T-helper 2 cell treated with Interferon-gamma antibody and Interleukin-4, amounts not matched to agents 5 μg/mL and 100 μg/mL, for 36 hours (primary cell): ENCODE results near the gene LYST.
"Not testable (repeated sequence)": the region's sequence is repeated elsewhere in the genome, so short reads cannot be mapped to it uniquely, and the experiment has no call there.

Experiments used
- DNase-seq: peaks from one replicate; pipeline ENCODE4 v3.0.0; 2021; ENCODE audit warnings: low spot score
- H3K27ac Mint-ChIP-seq: one replicate; pipeline ENCODE4 v1.8.0; 2021; ENCODE audit warnings: mild to moderate bottlenecking, mixed read lengths
- H3K27me3 Mint-ChIP-seq: one replicate; pipeline ENCODE4 v1.8.0; 2021; ENCODE audit warnings: low read depth, mixed read lengths
- H3K36me3 Mint-ChIP-seq: one replicate; pipeline ENCODE4 v1.8.0; 2021; ENCODE audit warnings: low read depth, mixed read lengths
- H3K4me1 Mint-ChIP-seq: one replicate; pipeline ENCODE4 v1.8.0; 2021; ENCODE audit warnings: low read depth, mixed read lengths
- H3K4me3 Mint-ChIP-seq: one replicate; pipeline ENCODE4 v1.8.0; 2022; ENCODE audit warnings: mild to moderate bottlenecking, moderate library complexity, mixed read lengths
- H3K9me3 Mint-ChIP-seq: one replicate; pipeline ENCODE4 v1.8.0; 2021; ENCODE audit warnings: mixed read lengths

LYST gene

GRCh38 chr1:235648407-235648907, 218.2 kb downstream of the LYST start:
- Mint-ChIP-seq H3K27ac (no peak overlapping the region), H3K4me3 (peak overlapping the region; percentile 83), H3K4me1 (peaks cover 10% of the 10 kb centered on the region), H3K36me3 (peaks cover 2% of the 10 kb centered on the region), H3K27me3 (peaks cover 64% of the 10 kb centered on the region), H3K9me3 (no peaks in the 10 kb centered on the region)
- no peak for DNase-seq

- Mint-ChIP-seq H3K27me3 (peaks cover 55% of the 10 kb centered on the region), H3K4me1 (peaks cover 19% of the 10 kb centered on the region)
- not testable (repeated sequence) for H3K4me3 Mint-ChIP-seq, DNase-seq, H3K36me3 Mint-ChIP-seq, H3K27ac Mint-ChIP-seq, H3K9me3 Mint-ChIP-seq
Observed at GRCh38 chr1:235647537-235647936, 219.2 kb downstream of the LYST start.

- DNase-seq: no peak
- Mint-ChIP-seq H3K9me3 (no peaks in the 10 kb centered on the region), H3K27ac (no peak overlapping the region), H3K27me3 (peaks cover 46% of the 10 kb centered on the region), H3K36me3 (peaks cover 2% of the 10 kb centered on the region), H3K4me1 (peaks cover 29% of the 10 kb centered on the region), H3K4me3 (no peak overlapping the region)
Observed at GRCh38 chr1:235646463-235646862, 220.2 kb downstream of the LYST start.

GRCh38 chr1:235644693-235645305, 221.9 kb downstream of the LYST start:
- H3K4me1 Mint-ChIP-seq: peaks cover 36% of the 10 kb centered on the region
- H3K36me3 Mint-ChIP-seq: no peaks in the 10 kb centered on the region
- peaks cover 36% of the 10 kb centered on the region for H3K27me3 Mint-ChIP-seq
- no peak for DNase-seq
- no peak overlapping the region for H3K4me3 Mint-ChIP-seq
- no peaks in the 10 kb centered on the region for H3K9me3 Mint-ChIP-seq
- no peak overlapping the region for H3K27ac Mint-ChIP-seq

- H3K36me3 Mint-ChIP-seq: no peaks in the 10 kb centered on the region
- no peaks in the 10 kb centered on the region for H3K9me3 Mint-ChIP-seq
- H3K4me1 Mint-ChIP-seq: peaks cover 37% of the 10 kb centered on the region
- H3K4me3 Mint-ChIP-seq: no peak overlapping the region
- no peak overlapping the region for H3K27ac Mint-ChIP-seq
- no peak for DNase-seq
- peaks cover 36% of the 10 kb centered on the region for H3K27me3 Mint-ChIP-seq
Observed at GRCh38 chr1:235643837-235644692, 222.6 kb downstream of the LYST start.

GRCh38 chr1:235642943-235643371, 223.7 kb downstream of the LYST start:
- Mint-ChIP-seq H3K4me3 (peak overlapping the region; percentile 85), H3K36me3 (no peaks in the 10 kb centered on the region), H3K27ac (peak overlapping the region; percentile 95), H3K9me3 (no peaks in the 10 kb centered on the region), H3K27me3 (peaks cover 27% of the 10 kb centered on the region), H3K4me1 (peaks cover 31% of the 10 kb centered on the region)
- no peak for DNase-seq

- DNase-seq: peak; percentile 88
- Mint-ChIP-seq H3K4me1 (peaks cover 31% of the 10 kb centered on the region), H3K27ac (peak overlapping the region; percentile 95), H3K36me3 (no peaks in the 10 kb centered on the region), H3K9me3 (no peaks in the 10 kb centered on the region), H3K4me3 (peak overlapping the region; percentile 85), H3K27me3 (peaks cover 20% of the 10 kb centered on the region)
Observed at GRCh38 chr1:235642011-235642942, 224.4 kb downstream of the LYST start.

GRCh38 chr1:235640580-235640979, 226.1 kb downstream of the LYST start:
- Mint-ChIP-seq H3K27ac (peak overlapping the region; percentile 31), H3K9me3 (no peaks in the 10 kb centered on the region), H3K4me1 (peaks cover 31% of the 10 kb centered on the region), H3K4me3 (peak overlapping the region; percentile 28), H3K36me3 (no peaks in the 10 kb centered on the region), H3K27me3 (peaks cover 4% of the 10 kb centered on the region)
- no peak for DNase-seq

GRCh38 chr1:235639226-235640205, 227.2 kb downstream of the LYST start:
- Mint-ChIP-seq H3K4me3 (peak overlapping the region; percentile 27), H3K27me3 (peaks cover 2% of the 10 kb centered on the region), H3K27ac (peak overlapping the region; percentile 31), H3K9me3 (no peaks in the 10 kb centered on the region), H3K36me3 (no peaks in the 10 kb centered on the region), H3K4me1 (peaks cover 31% of the 10 kb centered on the region)
- DNase-seq: no peak

- not testable (repeated sequence) for DNase-seq, H3K9me3 Mint-ChIP-seq, H3K36me3 Mint-ChIP-seq, H3K27me3 Mint-ChIP-seq, H3K4me3 Mint-ChIP-seq, H3K27ac Mint-ChIP-seq
- peaks cover 31% of the 10 kb centered on the region for H3K4me1 Mint-ChIP-seq
Observed at GRCh38 chr1:235638612-235639011, 228.1 kb downstream of the LYST start.

- H3K9me3 Mint-ChIP-seq: no peaks in the 10 kb centered on the region
- H3K27ac Mint-ChIP-seq: no peak overlapping the region
- H3K4me3 Mint-ChIP-seq: no peak overlapping the region
- peaks cover 2% of the 10 kb centered on the region for H3K27me3 Mint-ChIP-seq
- DNase-seq: no peak
- H3K4me1 Mint-ChIP-seq: peaks cover 28% of the 10 kb centered on the region
- no peaks in the 10 kb centered on the region for H3K36me3 Mint-ChIP-seq
Observed at GRCh38 chr1:235637756-235638534, 228.8 kb downstream of the LYST start.

GRCh38 chr1:235635938-235636662, 230.6 kb downstream of the LYST start:
- Mint-ChIP-seq H3K27ac (no peak overlapping the region), H3K27me3 (peaks cover 4% of the 10 kb centered on the region), H3K36me3 (peaks cover 3% of the 10 kb centered on the region), H3K4me3 (no peak overlapping the region), H3K9me3 (no peaks in the 10 kb centered on the region), H3K4me1 (peaks cover 23% of the 10 kb centered on the region)
- no peak for DNase-seq
